Natural killer cell (primary cell): ENCODE measurements around the gene DPYD. TPM values are rescaled to one million over a fixed set of nuclear protein-coding genes. Genes with fewer than 3 reads are reported as not detected.
A peak's percentile ranks its signal among the peaks of the same experiment; 100 is the strongest.

Source experiments
- ATAC-seq, 3 donors: fragments of 150-1000 bp in 2 of 3; fragments of 200-7000 bp in 1 of 3; cut with Tn5 transposase; 1 replicate in 1 of 3; 2 replicates in 2 of 3; pipeline ENCODE4 v1.10.0; 2021; ENCODE audit warnings: mild to moderate bottlenecking in 2 of 3, moderate library complexity in 2 of 3
- DNase-seq, 2 donors: peaks; one replicate each; pipeline versions ENCODE4 v3.0.0 to v3.0.0-alpha.2; 2013 to 2021; ENCODE audit warnings: mixed read lengths in 1 of 2
- H3K27ac ChIP-seq: one replicate; pipeline ENCODE4 v1.5.1; 2013; ENCODE audit warnings: mild to moderate bottlenecking, low read length
- H3K27me3 ChIP-seq: one replicate; pipeline ENCODE4 v1.6.1; 2013; ENCODE audit warnings: low read length; ENCODE audit not compliant: control insufficient read depth, insufficient read depth
- H3K36me3 ChIP-seq: one replicate; pipeline ENCODE4 v1.6.1; 2013; ENCODE audit warnings: low read length; ENCODE audit not compliant: control insufficient read depth, insufficient read depth
- H3K4me1 ChIP-seq: one replicate; pipeline ENCODE4 v1.6.1; 2013; ENCODE audit warnings: low read length; ENCODE audit not compliant: control insufficient read depth, insufficient read depth
- H3K4me3 ChIP-seq: one replicate; pipeline ENCODE4 v1.5.1; 2013; ENCODE audit warnings: low read length
- H3K9me3 ChIP-seq: one replicate; pipeline ENCODE4 v1.6.1; 2013; ENCODE audit warnings: low read length; ENCODE audit not compliant: control insufficient read depth, insufficient read depth
- H3K27ac Mint-ChIP-seq, 2 donors: one replicate each; pipeline ENCODE4 v1.8.0; 2022; ENCODE audit warnings: mild to moderate bottlenecking in 2 of 2, mixed read lengths in 2 of 2, moderate library complexity in 1 of 2
- H3K27me3 Mint-ChIP-seq, 2 donors: one replicate each; pipeline ENCODE4 v1.8.0; 2022; ENCODE audit warnings: low read depth in 2 of 2, mixed read lengths in 2 of 2
- H3K36me3 Mint-ChIP-seq: one replicate; pipeline ENCODE4 v1.8.0; 2022; ENCODE audit warnings: mixed read lengths
- H3K4me1 Mint-ChIP-seq, 2 donors: one replicate each; pipeline ENCODE4 v1.8.0; 2022; ENCODE audit warnings: mixed read lengths in 2 of 2
- H3K4me3 Mint-ChIP-seq: one replicate; pipeline ENCODE4 v1.8.0; 2022; ENCODE audit warnings: mild to moderate bottlenecking, moderate library complexity, mixed read lengths
- H3K9me3 Mint-ChIP-seq, 2 donors: one replicate each; pipeline ENCODE4 v1.8.0; 2022; ENCODE audit warnings: mixed read lengths in 2 of 2
- WGBS: methylation state at CpG from one replicate; pipeline ENCODE4 v1.1.7; 2013; ENCODE audit warnings: missing lambda C conversion rate; ENCODE audit not compliant: insufficient coverage; 5-methylcytosine and 5-hydroxymethylcytosine counted together
- intact Hi-C: fragments of 100-400 bp; cut with micrococcal nuclease; formaldehyde crosslinking; loops from one replicate; pipeline ENCODE4 v1.14.2; 2022
- total RNA-seq, 4 donors: library from RNA; stranded (reverse); fragments of 120-200 nt in 1 of 4; gene quantifications; one replicate each; pipeline versions ENCODE4 v1.2.3 to v1.2.4, GENCODE V29; 2013 to 2022
- TF ChIP-seq, protein P1 (sequence below): fragments of 200-600 bp; IDR thresholded peaks from one replicate; pipeline ENCODE4 v1.8.0; 2022; ENCODE audit warnings: antibody characterized with exemption

Gene DPYD
- total RNA-seq, 3 donors from 2014 or later (not counting 1 experiment from before 2014, with no cell fraction given) = 56.6 to 66.7 (median 56.9) TPM

DNA sequence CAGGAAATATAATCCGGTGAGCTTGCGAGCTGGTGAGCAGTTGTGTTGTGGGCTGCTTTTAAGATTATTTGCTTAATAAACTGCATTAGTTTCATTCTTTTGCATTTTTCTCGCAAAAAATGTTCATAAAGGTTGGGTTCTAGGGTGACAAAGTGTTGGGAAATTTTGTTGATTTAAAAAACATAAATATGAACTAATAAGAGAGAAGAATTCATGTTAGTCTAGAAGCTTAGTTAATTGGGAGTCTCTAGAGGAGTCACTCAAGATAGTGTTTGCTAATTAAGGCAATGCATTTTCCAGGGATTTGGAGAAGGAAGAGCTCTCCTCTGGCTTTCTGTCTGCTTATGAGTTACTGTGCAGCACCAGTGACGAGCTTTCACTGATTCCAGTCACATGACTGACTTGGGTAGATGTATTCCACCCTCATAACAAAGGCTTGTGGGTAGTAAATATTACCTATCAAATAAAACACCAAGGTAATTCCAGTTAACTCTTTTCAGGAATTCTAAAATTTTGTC is 782.3 kb downstream of the DPYD start:
- H3K4me3 ChIP-seq = no peak overlapping the region
- H3K36me3 ChIP-seq = peaks cover 3% of the 10 kb centered on the region
- no peaks in the 10 kb centered on the region for H3K27me3 ChIP-seq
- no peaks in the 10 kb centered on the region for H3K4me1 ChIP-seq
- no peaks in the 10 kb centered on the region for H3K9me3 ChIP-seq
- TF ChIP-seq, protein P1, sequence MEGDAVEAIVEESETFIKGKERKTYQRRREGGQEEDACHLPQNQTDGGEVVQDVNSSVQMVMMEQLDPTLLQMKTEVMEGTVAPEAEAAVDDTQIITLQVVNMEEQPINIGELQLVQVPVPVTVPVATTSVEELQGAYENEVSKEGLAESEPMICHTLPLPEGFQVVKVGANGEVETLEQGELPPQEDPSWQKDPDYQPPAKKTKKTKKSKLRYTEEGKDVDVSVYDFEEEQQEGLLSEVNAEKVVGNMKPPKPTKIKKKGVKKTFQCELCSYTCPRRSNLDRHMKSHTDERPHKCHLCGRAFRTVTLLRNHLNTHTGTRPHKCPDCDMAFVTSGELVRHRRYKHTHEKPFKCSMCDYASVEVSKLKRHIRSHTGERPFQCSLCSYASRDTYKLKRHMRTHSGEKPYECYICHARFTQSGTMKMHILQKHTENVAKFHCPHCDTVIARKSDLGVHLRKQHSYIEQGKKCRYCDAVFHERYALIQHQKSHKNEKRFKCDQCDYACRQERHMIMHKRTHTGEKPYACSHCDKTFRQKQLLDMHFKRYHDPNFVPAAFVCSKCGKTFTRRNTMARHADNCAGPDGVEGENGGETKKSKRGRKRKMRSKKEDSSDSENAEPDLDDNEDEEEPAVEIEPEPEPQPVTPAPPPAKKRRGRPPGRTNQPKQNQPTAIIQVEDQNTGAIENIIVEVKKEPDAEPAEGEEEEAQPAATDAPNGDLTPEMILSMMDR = no peak
- WGBS = 21% methylated on average over 3 of the region's 4 CpGs
- Mint-ChIP-seq H3K27ac (peak overlapping the region in 1 of 2 donors; percentile 25), H3K4me3 (peak overlapping the region; percentile 52), H3K4me1 (peaks cover 7 to 12% of the 10 kb centered on the region in 2 donors), H3K36me3 (no peaks in the 10 kb centered on the region), H3K9me3 (no peaks in the 10 kb centered on the region), H3K27me3 (no peaks in the 10 kb centered on the region)
- ATAC-seq (peak in 1 of 3 donors; percentile 12), DNase-seq (no peak)
- intact Hi-C loops = loop anchor here (1.0 kb wide), 2 partner anchors 913 to 1329 kb away; no protein-coding TSS in a partner anchor
- H3K27ac ChIP-seq = no peak overlapping the region

DNA sequence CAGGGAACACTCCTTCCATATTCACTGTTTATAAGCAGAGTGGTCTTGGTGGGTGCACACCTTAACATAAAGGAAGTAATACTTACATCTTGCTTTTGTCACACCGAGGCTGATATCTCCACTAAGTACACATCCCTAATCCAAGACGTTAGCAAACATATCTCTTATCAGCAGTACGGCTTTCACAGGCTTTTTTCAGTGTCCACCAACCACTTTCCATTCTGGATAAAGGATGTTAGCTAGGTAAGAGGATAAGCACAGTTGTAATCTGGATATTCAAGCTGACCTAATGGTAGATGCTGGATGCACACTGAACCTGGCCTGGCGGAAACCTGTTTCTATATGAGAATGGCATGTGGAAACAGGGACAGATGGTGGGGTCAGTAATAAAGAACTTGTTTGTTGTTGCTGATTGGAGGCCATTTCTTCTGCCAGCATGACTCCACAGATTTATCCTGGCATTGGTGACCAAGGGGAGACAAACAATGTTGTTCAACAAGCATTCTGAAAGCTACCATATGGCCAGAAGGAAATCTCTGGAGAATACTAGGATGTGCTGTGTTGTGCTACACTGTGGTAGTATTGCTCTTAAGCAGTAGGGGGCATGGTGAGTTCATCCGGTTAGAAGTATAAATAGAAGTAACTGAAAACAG is 782.8 kb downstream of the DPYD start:
- Mint-ChIP-seq H3K4me1 (peaks cover 7 to 12% of the 10 kb centered on the region in 2 donors), H3K9me3 (no peaks in the 10 kb centered on the region), H3K36me3 (no peaks in the 10 kb centered on the region), H3K4me3 (peak overlapping the region; percentile 52), H3K27me3 (no peaks in the 10 kb centered on the region), H3K27ac (peak overlapping the region in 1 of 2 donors; percentile 25)
- ATAC-seq (peak; percentile 83 to 96 (median 85)), DNase-seq (peak in 1 of 2 donors; percentile 41)
- TF ChIP-seq, protein P1 = peak; percentile 45
- Histone ChIP-seq H3K9me3 (no peaks in the 10 kb centered on the region), H3K27ac (no peak overlapping the region), H3K4me3 (no peak overlapping the region), H3K27me3 (no peaks in the 10 kb centered on the region), H3K4me1 (no peaks in the 10 kb centered on the region), H3K36me3 (peaks cover 3% of the 10 kb centered on the region)
- WGBS = 70% methylated on average over 3 of the region's 5 CpGs
- intact Hi-C loops = loop anchor here (1.0 kb wide), 2 partner anchors 913 to 1329 kb away; no protein-coding TSS in a partner anchor

- H3K27me3 ChIP-seq = no peaks in the 10 kb centered on the region
- WGBS = 93% methylated on average over 4 of the region's 5 CpGs
- TF ChIP-seq, protein P1 = no peak
- peaks cover 3% of the 10 kb centered on the region for H3K36me3 ChIP-seq
- no peaks in the 10 kb centered on the region for H3K27me3 Mint-ChIP-seq
- no peaks in the 10 kb centered on the region for H3K9me3 Mint-ChIP-seq
- no peak overlapping the region for H3K27ac ChIP-seq
- H3K4me1 Mint-ChIP-seq = peaks cover 7 to 12% of the 10 kb centered on the region in 2 donors
- H3K4me3 Mint-ChIP-seq = no peak overlapping the region
- no peak overlapping the region for H3K4me3 ChIP-seq
- DNase-seq = no peak
- intact Hi-C loops = no loop called here
- ATAC-seq = no peak
- no peaks in the 10 kb centered on the region for H3K36me3 Mint-ChIP-seq
- no peak overlapping the region for H3K27ac Mint-ChIP-seq
- H3K4me1 ChIP-seq = no peaks in the 10 kb centered on the region
- H3K9me3 ChIP-seq = no peaks in the 10 kb centered on the region
Measured at GRCh38 chr1:97136996-97137395, 783.8 kb downstream of the DPYD start.
